ENCODE data around the gene ARHGEF12.

DNA sequence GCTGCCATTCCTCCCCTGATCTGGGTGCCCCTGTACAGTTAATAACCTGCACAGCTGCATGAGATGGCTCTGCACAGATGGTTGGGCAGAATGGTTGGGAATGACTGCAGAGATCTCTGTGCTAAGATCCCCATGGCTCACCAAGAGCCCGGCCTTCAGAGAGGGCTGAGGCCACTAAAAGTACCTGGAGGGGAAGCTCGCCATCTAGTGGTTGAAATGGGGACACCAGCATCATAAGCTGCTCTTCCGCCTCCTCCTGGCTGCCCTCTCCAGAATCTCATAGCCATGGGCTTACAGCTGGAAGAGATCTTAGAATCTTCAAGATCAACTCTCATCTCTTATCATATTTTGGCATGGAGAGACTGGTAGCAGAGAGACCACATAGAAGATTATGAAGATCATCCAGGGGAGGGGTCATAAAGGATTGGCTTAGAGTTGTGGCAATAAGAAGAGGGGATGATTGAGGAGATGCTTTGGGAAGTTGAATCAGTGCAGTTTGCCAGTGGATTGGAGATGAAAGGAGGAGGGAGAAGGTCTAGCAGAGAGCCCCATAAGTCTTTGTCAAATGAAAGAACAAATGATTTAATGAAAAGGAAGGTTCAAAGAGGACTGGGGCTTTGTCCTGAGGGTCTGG is 33.1 kb upstream of the ARHGEF12 start:
- TF ChIP-seq, protein P1, sequence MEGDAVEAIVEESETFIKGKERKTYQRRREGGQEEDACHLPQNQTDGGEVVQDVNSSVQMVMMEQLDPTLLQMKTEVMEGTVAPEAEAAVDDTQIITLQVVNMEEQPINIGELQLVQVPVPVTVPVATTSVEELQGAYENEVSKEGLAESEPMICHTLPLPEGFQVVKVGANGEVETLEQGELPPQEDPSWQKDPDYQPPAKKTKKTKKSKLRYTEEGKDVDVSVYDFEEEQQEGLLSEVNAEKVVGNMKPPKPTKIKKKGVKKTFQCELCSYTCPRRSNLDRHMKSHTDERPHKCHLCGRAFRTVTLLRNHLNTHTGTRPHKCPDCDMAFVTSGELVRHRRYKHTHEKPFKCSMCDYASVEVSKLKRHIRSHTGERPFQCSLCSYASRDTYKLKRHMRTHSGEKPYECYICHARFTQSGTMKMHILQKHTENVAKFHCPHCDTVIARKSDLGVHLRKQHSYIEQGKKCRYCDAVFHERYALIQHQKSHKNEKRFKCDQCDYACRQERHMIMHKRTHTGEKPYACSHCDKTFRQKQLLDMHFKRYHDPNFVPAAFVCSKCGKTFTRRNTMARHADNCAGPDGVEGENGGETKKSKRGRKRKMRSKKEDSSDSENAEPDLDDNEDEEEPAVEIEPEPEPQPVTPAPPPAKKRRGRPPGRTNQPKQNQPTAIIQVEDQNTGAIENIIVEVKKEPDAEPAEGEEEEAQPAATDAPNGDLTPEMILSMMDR (IDR thresholded peaks at IDR 0.05) = peak; percentile 81 to 90 (median 88)
- no peak for TF ChIP-seq POLR2A (IDR thresholded peaks at IDR 0.05)
- no peak for TF ChIP-seq POLR2AphosphoS5 (IDR thresholded peaks at IDR 0.05)

Data from transverse colon (tissue), 4 donors.